Measurements from ENCODE around the gene RAB21.

RAB21 gene

DNA sequence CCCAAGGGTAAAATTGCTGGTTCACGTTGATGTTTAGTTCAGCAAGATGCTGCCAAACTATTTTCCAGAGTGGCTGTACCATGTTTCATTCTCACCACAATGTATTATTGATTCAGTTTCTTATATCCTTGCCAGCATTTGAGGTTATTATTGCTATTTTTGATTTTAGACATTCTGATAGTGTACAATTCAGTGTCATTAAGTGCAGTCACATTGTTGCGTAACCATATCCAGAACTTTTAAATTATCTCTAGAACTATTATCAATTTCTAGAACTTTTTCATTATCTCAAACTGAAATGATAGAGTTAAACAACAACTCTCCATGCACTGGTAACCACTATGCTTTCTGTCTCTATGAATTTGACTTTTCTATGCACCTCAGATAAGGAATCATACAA lies 74.2 kb downstream of the RAB21 start:
- Histone ChIP-seq H4K20me1 (ENCODE audit: insufficient read depth, low read length) (no peaks in the 10 kb centered on the region), H3K36me3 (ENCODE audit: insufficient read depth, low read length) (no peaks in the 10 kb centered on the region), H3K4me3 (ENCODE audit: low read depth in 1 of 2, low read length in 2 of 2) (no peak overlapping the region), H3K27me3 (ENCODE audit: insufficient read depth, low read length, poor library complexity) (no peaks in the 10 kb centered on the region), H2AFZ (ENCODE audit: low read depth, low read length) (no peak overlapping the region), H3K27ac (ENCODE audit: low read length) (no peak overlapping the region), H3K4me1 (ENCODE audit: insufficient read depth, low read length) (no peaks in the 10 kb centered on the region), H3K4me2 (ENCODE audit: insufficient read depth, low read length) (no peak overlapping the region), H3K79me2 (ENCODE audit: insufficient read depth, low read length) (no peaks in the 10 kb centered on the region), H3K9me3 (ENCODE audit: insufficient read depth, low read length, severe bottlenecking) (no peaks in the 10 kb centered on the region), H3K9ac (ENCODE audit: low read depth, low read length) (no peak overlapping the region)
- ATAC-seq (ENCODE audit: insufficient read depth, low read depth) (no peak), DNase-seq (no peak)
- TF ChIP-seq, protein P1, sequence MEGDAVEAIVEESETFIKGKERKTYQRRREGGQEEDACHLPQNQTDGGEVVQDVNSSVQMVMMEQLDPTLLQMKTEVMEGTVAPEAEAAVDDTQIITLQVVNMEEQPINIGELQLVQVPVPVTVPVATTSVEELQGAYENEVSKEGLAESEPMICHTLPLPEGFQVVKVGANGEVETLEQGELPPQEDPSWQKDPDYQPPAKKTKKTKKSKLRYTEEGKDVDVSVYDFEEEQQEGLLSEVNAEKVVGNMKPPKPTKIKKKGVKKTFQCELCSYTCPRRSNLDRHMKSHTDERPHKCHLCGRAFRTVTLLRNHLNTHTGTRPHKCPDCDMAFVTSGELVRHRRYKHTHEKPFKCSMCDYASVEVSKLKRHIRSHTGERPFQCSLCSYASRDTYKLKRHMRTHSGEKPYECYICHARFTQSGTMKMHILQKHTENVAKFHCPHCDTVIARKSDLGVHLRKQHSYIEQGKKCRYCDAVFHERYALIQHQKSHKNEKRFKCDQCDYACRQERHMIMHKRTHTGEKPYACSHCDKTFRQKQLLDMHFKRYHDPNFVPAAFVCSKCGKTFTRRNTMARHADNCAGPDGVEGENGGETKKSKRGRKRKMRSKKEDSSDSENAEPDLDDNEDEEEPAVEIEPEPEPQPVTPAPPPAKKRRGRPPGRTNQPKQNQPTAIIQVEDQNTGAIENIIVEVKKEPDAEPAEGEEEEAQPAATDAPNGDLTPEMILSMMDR (IDR thresholded peaks at IDR 0.05; ENCODE audit: borderline replicate concordance, extremely low read depth, low read length, poor library complexity, severe bottlenecking) = no peak
- TF ChIP-seq EZH2 (IDR thresholded peaks at IDR 0.05; ENCODE audit: borderline replicate concordance, low read depth, low read length, severe bottlenecking) = no peak

DNA sequence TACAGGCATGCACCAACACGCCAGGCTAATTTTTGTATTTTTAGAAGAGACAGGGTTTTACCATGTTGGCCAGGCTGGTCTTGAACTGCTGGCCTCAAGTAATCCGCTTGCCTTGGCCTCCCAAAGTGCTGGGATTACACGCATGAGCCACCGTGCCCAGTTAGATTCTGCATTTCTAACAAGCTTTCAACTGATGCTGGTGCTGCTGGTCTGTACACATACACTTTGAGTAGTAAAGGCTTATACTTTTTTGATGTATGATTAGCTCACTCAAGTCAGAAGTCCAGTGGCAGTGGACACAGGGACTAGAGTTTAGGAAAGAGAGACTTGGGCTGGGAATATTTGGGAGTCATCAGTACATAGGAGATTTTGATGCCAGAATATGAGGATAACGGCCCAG lies 82.7 kb downstream of the RAB21 start:
- H3K27me3 ChIP-seq (ENCODE audit: insufficient read depth, low read length, poor library complexity) = no peaks in the 10 kb centered on the region
- H3K36me3 ChIP-seq (ENCODE audit: insufficient read depth, low read length) = peaks cover 6% of the 10 kb centered on the region; the same call in 1 of the 2 replicates
- H3K4me2 ChIP-seq (ENCODE audit: insufficient read depth, low read length) = no peak overlapping the region
- peaks cover 12% of the 10 kb centered on the region; the same call in 1 of the 2 replicates for H4K20me1 ChIP-seq (ENCODE audit: insufficient read depth, low read length)
- ATAC-seq (ENCODE audit: insufficient read depth, low read depth) (no peak), DNase-seq (no peak)
- H3K4me1 ChIP-seq (ENCODE audit: insufficient read depth, low read length) = peaks cover 33% of the 10 kb centered on the region
- no peak overlapping the region for H3K4me3 ChIP-seq (ENCODE audit: low read depth in 1 of 2, low read length in 2 of 2)
- H3K9me3 ChIP-seq (ENCODE audit: insufficient read depth, low read length, severe bottlenecking) = no peaks in the 10 kb centered on the region
- no peak overlapping the region for H3K27ac ChIP-seq (ENCODE audit: low read length)
- H2AFZ ChIP-seq (ENCODE audit: low read depth, low read length) = no peak overlapping the region; the same call in 1 of the 2 replicates
- H3K79me2 ChIP-seq (ENCODE audit: insufficient read depth, low read length) = peaks cover 37% of the 10 kb centered on the region
- no peak overlapping the region for H3K9ac ChIP-seq (ENCODE audit: low read depth, low read length)
- TF ChIP-seq EZH2 (IDR thresholded peaks at IDR 0.05; ENCODE audit: borderline replicate concordance, low read depth, low read length, severe bottlenecking) = no peak

DNA sequence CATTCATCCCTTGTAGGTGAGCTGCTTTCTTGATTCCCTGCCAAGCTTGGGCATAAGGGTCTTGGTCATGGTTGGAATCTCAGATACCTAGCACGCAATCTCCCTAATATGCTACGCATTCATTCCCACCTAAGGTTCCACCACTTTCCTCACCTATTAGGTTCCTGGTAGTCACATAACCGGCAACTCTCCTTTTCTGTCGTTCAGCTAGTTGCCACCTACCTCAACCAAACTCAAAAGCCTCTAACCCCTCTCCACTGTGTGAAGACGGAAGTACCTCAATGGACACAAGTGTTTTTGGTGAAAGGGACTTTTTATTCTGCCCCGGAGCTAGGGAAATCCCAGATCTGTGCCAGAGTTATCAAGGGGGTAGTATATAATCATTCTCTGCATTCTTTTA lies 83.6 kb downstream of the RAB21 start:
- H3K9ac ChIP-seq (ENCODE audit: low read depth, low read length) = no peak overlapping the region
- DNase-seq = no peak
- peak overlapping the region; percentile 76 for H2AFZ ChIP-seq (ENCODE audit: low read depth, low read length)
- no peak overlapping the region; the same call in 1 of the 2 replicates for H3K27ac ChIP-seq (ENCODE audit: low read length)
- H3K9me3 ChIP-seq (ENCODE audit: insufficient read depth, low read length, severe bottlenecking) = no peaks in the 10 kb centered on the region
- no peak for ATAC-seq (ENCODE audit: insufficient read depth, low read depth)
- TF ChIP-seq, protein P1 (IDR thresholded peaks at IDR 0.05; ENCODE audit: borderline replicate concordance, extremely low read depth, low read length, poor library complexity, severe bottlenecking) = no peak
- TF ChIP-seq EZH2 (IDR thresholded peaks at IDR 0.05; ENCODE audit: borderline replicate concordance, low read depth, low read length, severe bottlenecking) = no peak
- no peak overlapping the region for H3K4me3 ChIP-seq (ENCODE audit: low read depth in 1 of 2, low read length in 2 of 2)
- H4K20me1 ChIP-seq (ENCODE audit: insufficient read depth, low read length) = peaks cover 16% of the 10 kb centered on the region; the same call in 1 of the 2 replicates
- peaks cover 46% of the 10 kb centered on the region for H3K79me2 ChIP-seq (ENCODE audit: insufficient read depth, low read length)
- H3K4me2 ChIP-seq (ENCODE audit: insufficient read depth, low read length) = no peak overlapping the region
- H3K4me1 ChIP-seq (ENCODE audit: insufficient read depth, low read length) = peaks cover 37% of the 10 kb centered on the region
- peaks cover 6% of the 10 kb centered on the region; the same call in 1 of the 2 replicates for H3K36me3 ChIP-seq (ENCODE audit: insufficient read depth, low read length)
- H3K27me3 ChIP-seq (ENCODE audit: insufficient read depth, low read length, poor library complexity) = no peaks in the 10 kb centered on the region

DNA sequence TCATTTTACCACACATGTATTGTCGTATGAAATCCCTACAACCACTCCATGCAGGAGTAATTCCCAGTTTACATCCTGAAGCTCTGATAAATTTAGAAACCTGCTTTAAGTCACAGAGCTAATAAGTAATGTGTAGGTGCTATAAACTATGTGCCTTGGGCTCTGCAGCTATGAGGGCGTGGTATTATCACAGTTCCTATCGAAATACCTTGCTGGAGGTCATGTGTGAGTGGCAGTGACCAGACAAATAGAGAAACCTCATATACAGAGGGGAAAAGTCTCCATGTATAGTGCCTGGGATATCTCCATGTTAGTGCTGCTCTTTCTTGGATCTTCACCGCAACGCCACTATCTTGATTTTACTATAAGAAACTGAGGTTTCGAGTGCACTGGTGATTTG lies 84.0 kb downstream of the RAB21 start:
- peaks cover 39% of the 10 kb centered on the region for H3K4me1 ChIP-seq (ENCODE audit: insufficient read depth, low read length)
- H3K9me3 ChIP-seq (ENCODE audit: insufficient read depth, low read length, severe bottlenecking) = no peaks in the 10 kb centered on the region
- peak overlapping the region in 1 of 2 experiments; percentile 71; a peak in 2 of 4 replicates for H3K4me3 ChIP-seq (ENCODE audit: low read depth in 1 of 2, low read length in 2 of 2)
- H3K27ac ChIP-seq (ENCODE audit: low read length) = peak overlapping the region; percentile 83
- no peak for TF ChIP-seq EZH2 (IDR thresholded peaks at IDR 0.05; ENCODE audit: borderline replicate concordance, low read depth, low read length, severe bottlenecking)
- TF ChIP-seq, protein P1 (IDR thresholded peaks at IDR 0.05; ENCODE audit: borderline replicate concordance, extremely low read depth, low read length, poor library complexity, severe bottlenecking) = no peak
- H3K36me3 ChIP-seq (ENCODE audit: insufficient read depth, low read length) = peaks cover 7% of the 10 kb centered on the region; the same call in 1 of the 2 replicates
- peak overlapping the region; percentile 68 for H3K9ac ChIP-seq (ENCODE audit: low read depth, low read length)
- H2AFZ ChIP-seq (ENCODE audit: low read depth, low read length) = peak overlapping the region; percentile 76
- no peaks in the 10 kb centered on the region for H3K27me3 ChIP-seq (ENCODE audit: insufficient read depth, low read length, poor library complexity)
- peak overlapping the region; percentile 69 for H3K4me2 ChIP-seq (ENCODE audit: insufficient read depth, low read length)
- ATAC-seq (ENCODE audit: insufficient read depth, low read depth) (no peak), DNase-seq (no peak)
- peaks cover 16% of the 10 kb centered on the region; the same call in 1 of the 2 replicates for H4K20me1 ChIP-seq (ENCODE audit: insufficient read depth, low read length)
- H3K79me2 ChIP-seq (ENCODE audit: insufficient read depth, low read length) = peaks cover 51% of the 10 kb centered on the region
